Posterior cingulate gyrus (tissue), 11 donors: Measurements from ENCODE around the gene ZBTB3.
"Not testable (repeated sequence)": the region's sequence is repeated elsewhere in the genome, so short reads cannot be mapped to it uniquely, and the experiment has no call there.

Experiments used
- DNase-seq, 10 donors: peaks; one replicate each; pipeline versions ENCODE4 v3.0.0 to v3.0.0-alpha.2; 2020 to 2021; ENCODE audit warnings: mixed read lengths in 3 of 10
- intact Hi-C: fragments of 100-400 bp; cut with DNase I; formaldehyde crosslinking; loops from one replicate; pipeline ENCODE4 v1.15.1; 2023

Gene ZBTB3

GRCh38 chr11:62770778-62771143, 16.8 kb upstream of the ZBTB3 start:
- DNase-seq: peak in 9 of 10 donors; percentile 25 to 90 (median 45)
- intact Hi-C loops: no loop called here

- intact Hi-C loops: loop anchor here (2.0 kb wide), 1 partner anchor 32 kb away; the partner anchor contains the start of gene TTC9C
- DNase-seq: peak in 1 of 10 donors; percentile 71
Measured at GRCh38 chr11:62760867-62761227, 6.9 kb upstream of the ZBTB3 start.

GRCh38 chr11:62757846-62758788, 4.2 kb upstream of the ZBTB3 start:
- peak in 1 of 10 donors; percentile 30 for DNase-seq
- intact Hi-C loops: no loop called here

- DNase-seq: peak in 1 of 10 donors; percentile 75
- intact Hi-C loops: loop anchor here (2.0 kb wide), 1 partner anchor 50 kb away; the partner anchor contains the start of gene NXF1
Measured at GRCh38 chr11:62755086-62755615, 1.2 kb upstream of the ZBTB3 start.

GRCh38 chr11:62752994-62753735, 795 bp downstream of the ZBTB3 start:
- intact Hi-C loops: no loop called here
- DNase-seq: peak in 3 of 10 donors; percentile 58 to 82 (median 64)

- intact Hi-C loops: no loop called here
- peak in 3 of 10 donors; percentile 35 to 56 (median 44) for DNase-seq
Measured at GRCh38 chr11:62752177-62752785, 1.7 kb downstream of the ZBTB3 start.

- intact Hi-C loops: not testable (repeated sequence)
Measured at GRCh38 chr11:62749931-62750330, 4.0 kb downstream of the ZBTB3 start.

GRCh38 chr11:62747475-62748160, 6.3 kb downstream of the ZBTB3 start:
- intact Hi-C loops: no loop called here
- peak in 3 of 10 donors; percentile 24 to 56 (median 39) for DNase-seq

More at GRCh38 chr11:62749931-62750330, 4.0 kb downstream of the ZBTB3 start:
- DNase-seq: peak in 3 of 10 donors; percentile 6 to 24 (median 15)

GRCh38 chr11:62737196-62737595, 16.8 kb downstream of the ZBTB3 start:
- intact Hi-C loops: no loop called here
- DNase-seq: no peak

GRCh38 chr11:62732830-62733229, 21.1 kb downstream of the ZBTB3 start:
- no peak for DNase-seq
- intact Hi-C loops: loop anchor here (5.0 kb wide), 1 partner anchor 129 kb away; no protein-coding TSS in a partner anchor

- intact Hi-C loops: loop anchor here (5.0 kb wide), 1 partner anchor 132 kb away; no protein-coding TSS in a partner anchor
- DNase-seq: peak in 1 of 10 donors; percentile 40
Measured at GRCh38 chr11:62730076-62730475, 23.9 kb downstream of the ZBTB3 start.

- intact Hi-C loops: loop anchor here (2.0 to 10.0 kb wide), 2 partner anchors 32 to 106 kb away; partner anchors contain the start of genes POLR2G, STX5, TEX54 and WDR74
- DNase-seq: peak; percentile 80 to 98 (median 87)
Measured at GRCh38 chr11:62728171-62728988, 25.6 kb downstream of the ZBTB3 start, which contains the start of gene TTC9C. Gene TTC9C (plus strand): TSS chr11:62728486. CDS start chr11:62728849, 363 bp downstream.

- peak; percentile 70 to 95 (median 80) for DNase-seq
- intact Hi-C loops: loop anchor here (2.0 to 10.0 kb wide), 3 partner anchors 19 to 107 kb away; partner anchors contain the start of genes POLR2G, STX5, TEX54 and WDR74
Measured at GRCh38 chr11:62727872-62728170, 26.1 kb downstream of the ZBTB3 start.

GRCh38 chr11:62727165-62727871, 26.6 kb downstream of the ZBTB3 start, which contains the start of gene HNRNPUL2:
Gene HNRNPUL2 (minus strand): TSS chr11:62727457. CDS start chr11:62727156, 301 bp downstream.
- intact Hi-C loops: loop anchor here (2.0 to 10.0 kb wide), 2 partner anchors 19 to 107 kb away; partner anchors contain the start of genes STX5, TEX54 and WDR74
- peak; percentile 96 to 100 (median 98) for DNase-seq

GRCh38 chr11:62726915-62727164, 27.1 kb downstream of the ZBTB3 start:
- DNase-seq: no peak
- intact Hi-C loops: loop anchor here (2.0 to 10.0 kb wide), 2 partner anchors 18 to 108 kb away; partner anchors contain the start of genes STX5, TEX54 and WDR74

GRCh38 chr11:62726156-62726914, 27.6 kb downstream of the ZBTB3 start:
- intact Hi-C loops: loop anchor here (2.0 to 10.0 kb wide), 2 partner anchors 18 to 108 kb away; partner anchors contain the start of genes STX5, TEX54 and WDR74
- DNase-seq: peak in 2 of 10 donors; percentile 8 to 78

- DNase-seq: no peak
- intact Hi-C loops: loop anchor here (2.0 to 10.0 kb wide), 2 partner anchors 17 to 109 kb away; partner anchors contain the start of genes STX5, TEX54 and WDR74
Measured at GRCh38 chr11:62725646-62726045, 28.3 kb downstream of the ZBTB3 start.
